ENCODE data around the gene SEC63. TPM values are rescaled to one million over a fixed set of nuclear protein-coding genes. Genes with fewer than 3 reads are reported as not detected.

SEC63 gene
- total RNA-seq, 2 experiments from 2014 or later, result 13.0 to 139 TPM

- H3K27ac ChIP-seq (ENCODE audit: low read depth, low read length, poor library complexity, severe bottlenecking), result no peak overlapping the region
- no peaks in the 10 kb centered on the region for H3K9me2 ChIP-seq (ENCODE audit: insufficient read depth, low read length)
- H2AFZ ChIP-seq (ENCODE audit: low read length), result no peak overlapping the region
- no peaks in the 10 kb centered on the region for H3K79me2 ChIP-seq (ENCODE audit: insufficient read depth, low read depth, low read length)
- H3K9me3 ChIP-seq (ENCODE audit: low read length), result no peaks in the 10 kb centered on the region
- BruUV-seq (replicated peaks), result no TSS peak
- H4K20me1 ChIP-seq (ENCODE audit: insufficient read depth, low read length), result no peaks in the 10 kb centered on the region
- H3K4me3 ChIP-seq (ENCODE audit: low read depth, low read length, poor library complexity, severe bottlenecking), result no peak overlapping the region
- H3K4me2 ChIP-seq (ENCODE audit: low read length), result no peak overlapping the region
- ChIA-PET CTCF (ENCODE audit: unreplicated experiment) (no interaction called here), POLR2A (no interaction called here)
- H3K36me3 ChIP-seq (ENCODE audit: insufficient read depth, low read length), result no peaks in the 10 kb centered on the region
- no peak for DNase-seq (ENCODE audit: low spot score)
- intact Hi-C loops (cut with micrococcal nuclease; ENCODE audit: unreplicated experiment), result no loop called here
- TF ChIP-seq EZH2phosphoT487 (IDR thresholded peaks at IDR 0.05; ENCODE audit: borderline replicate concordance, low read depth, low read length), result no peak
- TF ChIP-seq CTCF (conservative IDR thresholded peaks at IDR 0.05; ENCODE audit: low read length), result no peak
- H3K4me1 ChIP-seq (ENCODE audit: insufficient read depth, low read length, poor library complexity, severe bottlenecking), result no peaks in the 10 kb centered on the region
Observed at GRCh38 chr6:107985701-107986100, 27.7 kb upstream of the SEC63 start.

- DNase-seq (ENCODE audit: low spot score), result no peak
- no peaks in the 10 kb centered on the region for H3K79me2 ChIP-seq (ENCODE audit: insufficient read depth, low read depth, low read length)
- no peak overlapping the region for H3K4me2 ChIP-seq (ENCODE audit: low read length)
- no peak overlapping the region for H3K4me3 ChIP-seq (ENCODE audit: low read depth, low read length, poor library complexity, severe bottlenecking)
- no peak overlapping the region for H3K27ac ChIP-seq (ENCODE audit: low read depth, low read length, poor library complexity, severe bottlenecking)
- no peak overlapping the region for H2AFZ ChIP-seq (ENCODE audit: low read length)
- no peaks in the 10 kb centered on the region for H4K20me1 ChIP-seq (ENCODE audit: insufficient read depth, low read length)
- CTCF ChIA-PET (ENCODE audit: unreplicated experiment), result no interaction called here
- no peaks in the 10 kb centered on the region for H3K4me1 ChIP-seq (ENCODE audit: insufficient read depth, low read length, poor library complexity, severe bottlenecking)
- H3K36me3 ChIP-seq (ENCODE audit: insufficient read depth, low read length), result no peaks in the 10 kb centered on the region
- no peaks in the 10 kb centered on the region for H3K9me2 ChIP-seq (ENCODE audit: insufficient read depth, low read length)
- TF ChIP-seq CTCF (conservative IDR thresholded peaks at IDR 0.05; ENCODE audit: low read length) (no peak), EZH2phosphoT487 (IDR thresholded peaks at IDR 0.05; ENCODE audit: borderline replicate concordance, low read depth, low read length) (no peak)
- intact Hi-C loops (cut with micrococcal nuclease; ENCODE audit: unreplicated experiment), result no loop called here
- no TSS peak for BruUV-seq (replicated peaks)
- H3K9me3 ChIP-seq (ENCODE audit: low read length), result no peaks in the 10 kb centered on the region
- POLR2A ChIA-PET, result interaction anchor here (0.6 kb wide), 1 partner anchor 165 kb away, joined by 3 read pairs; no protein-coding TSS in a partner anchor
Observed at GRCh38 chr6:107983811-107984210, 25.8 kb upstream of the SEC63 start.

GRCh38 chr6:107982486-107982885 is 24.5 kb upstream of the SEC63 start:
- ChIA-PET POLR2A (interaction anchor here (0.6 kb wide), 1 partner anchor 24 kb away, joined by 3 read pairs; the partner anchor contains the start of gene SEC63), CTCF (ENCODE audit: unreplicated experiment) (no interaction called here)

More at GRCh38 chr6:107982486-107982885, 24.5 kb upstream of the SEC63 start:
- no peaks in the 10 kb centered on the region for H3K4me1 ChIP-seq (ENCODE audit: insufficient read depth, low read length, poor library complexity, severe bottlenecking)
- H3K27ac ChIP-seq (ENCODE audit: low read depth, low read length, poor library complexity, severe bottlenecking), result no peak overlapping the region
- intact Hi-C loops (cut with micrococcal nuclease; ENCODE audit: unreplicated experiment), result no loop called here
- no peaks in the 10 kb centered on the region for H3K9me3 ChIP-seq (ENCODE audit: low read length)
- H3K79me2 ChIP-seq (ENCODE audit: insufficient read depth, low read depth, low read length), result no peaks in the 10 kb centered on the region
- H4K20me1 ChIP-seq (ENCODE audit: insufficient read depth, low read length), result no peaks in the 10 kb centered on the region
- H2AFZ ChIP-seq (ENCODE audit: low read length), result no peak overlapping the region
- DNase-seq (ENCODE audit: low spot score), result no peak
- no peaks in the 10 kb centered on the region for H3K36me3 ChIP-seq (ENCODE audit: insufficient read depth, low read length)
- no peak overlapping the region for H3K4me2 ChIP-seq (ENCODE audit: low read length)
- H3K9me2 ChIP-seq (ENCODE audit: insufficient read depth, low read length), result no peaks in the 10 kb centered on the region
- no TSS peak for BruUV-seq (replicated peaks)
- no peak overlapping the region for H3K4me3 ChIP-seq (ENCODE audit: low read depth, low read length, poor library complexity, severe bottlenecking)
- TF ChIP-seq CTCF (conservative IDR thresholded peaks at IDR 0.05; ENCODE audit: low read length) (no peak), EZH2phosphoT487 (IDR thresholded peaks at IDR 0.05; ENCODE audit: borderline replicate concordance, low read depth, low read length) (no peak)
